Measurements from ENCODE around the gene MT3.

The MT3 gene

DNA sequence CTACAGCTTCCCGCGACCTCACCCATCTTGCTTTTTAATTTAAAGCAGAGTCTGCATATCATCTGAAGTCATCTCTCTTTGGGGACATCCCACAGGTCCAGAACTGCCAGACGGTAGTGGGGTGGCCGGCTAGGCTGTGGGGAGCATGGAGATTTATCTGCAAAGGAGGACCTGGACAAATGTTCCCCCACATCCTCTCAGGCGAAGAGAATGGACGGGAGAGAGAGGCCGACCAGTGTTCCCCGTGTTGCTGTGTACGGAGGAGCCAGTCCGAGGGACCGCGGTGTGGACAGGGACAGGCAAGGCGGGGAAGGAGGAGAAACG is 42.5 kb downstream of the MT3 start:
- no peak for DNase-seq

DNA sequence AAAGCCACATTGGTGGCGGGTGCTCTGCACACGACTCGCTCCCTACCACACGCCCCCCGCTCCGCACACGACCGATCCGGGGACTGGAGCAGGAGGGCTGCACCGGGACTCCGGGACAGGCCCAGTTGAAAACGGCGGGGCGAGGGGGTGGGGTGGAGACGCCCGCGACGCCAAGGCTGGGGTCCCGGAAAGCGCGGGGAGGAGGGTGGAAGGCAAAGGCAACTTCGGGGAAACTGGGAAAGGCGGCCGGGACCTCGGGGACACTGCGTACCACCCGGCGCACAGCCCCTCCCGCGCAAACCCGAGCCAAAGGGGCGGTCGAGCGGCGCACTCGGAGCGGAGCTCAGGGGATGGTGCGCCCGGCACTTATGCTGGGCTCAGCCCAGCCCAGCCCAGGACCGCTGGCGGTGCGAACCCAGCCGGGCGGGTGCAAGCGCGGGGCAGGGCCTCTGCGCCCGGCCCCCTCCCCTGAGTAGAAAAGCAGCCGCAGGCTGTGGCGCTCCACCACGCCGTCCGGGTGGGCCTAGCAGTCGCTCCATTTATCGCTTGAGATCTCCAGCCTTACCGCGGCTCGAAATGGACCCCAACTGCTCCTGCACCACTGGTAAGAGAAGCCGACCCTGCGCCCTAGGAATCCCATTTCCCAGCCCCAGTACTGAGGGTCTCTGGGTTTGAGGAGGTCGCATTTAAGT is 43.0 kb downstream of the MT3 start, which contains the start of gene MT1M:
TSS of gene MT1M (plus strand) at position 504 of the 692 bp plus-strand sequence. CDS start at position 577, 73 bp downstream.
- no peak for DNase-seq

DNA sequence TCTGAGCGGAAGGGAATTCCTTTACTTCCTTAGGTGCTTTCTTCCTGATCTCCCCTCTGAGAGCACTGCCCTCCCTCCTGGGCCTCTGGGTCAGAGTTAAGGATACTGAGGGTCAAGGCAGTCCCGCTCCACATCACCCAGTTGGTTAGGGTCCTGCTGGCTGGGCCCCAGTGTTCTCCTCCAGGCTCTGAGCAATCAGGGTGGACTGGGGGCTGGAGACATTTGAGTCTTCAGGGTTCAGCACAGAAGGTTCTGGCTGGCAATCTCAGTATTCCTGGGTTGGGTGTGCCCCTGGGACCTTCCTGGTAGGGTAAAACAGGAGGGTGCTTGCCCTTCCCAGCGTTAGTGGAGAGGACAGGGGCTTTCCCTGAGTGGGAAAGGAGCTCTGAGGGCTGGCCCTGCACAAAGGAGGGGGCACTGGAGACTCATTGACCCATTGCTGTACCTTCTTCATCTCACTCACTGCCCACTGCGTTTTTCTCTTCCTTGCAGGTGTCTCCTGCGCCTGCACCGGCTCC is 43.6 kb downstream of the MT3 start:
- DNase-seq: no peak

DNA sequence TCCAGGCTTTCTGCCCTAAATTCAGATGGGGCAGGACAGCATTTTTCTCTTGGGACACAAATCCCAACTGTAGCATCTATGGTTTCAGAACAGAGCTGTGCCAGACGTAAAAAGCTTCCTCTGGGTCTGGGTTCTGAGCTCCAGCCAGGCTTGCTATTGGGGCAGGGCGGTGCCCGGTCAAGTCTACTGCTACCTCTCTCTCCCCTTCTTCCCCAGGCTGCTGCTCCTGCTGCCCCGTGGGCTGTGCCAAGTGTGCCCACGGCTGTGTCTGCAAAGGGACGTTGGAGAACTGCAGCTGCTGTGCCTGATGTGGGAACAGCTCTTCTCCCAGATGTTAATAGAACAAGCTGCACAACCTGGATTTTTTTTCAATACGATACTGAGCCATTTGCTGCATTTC is 44.2 kb downstream of the MT3 start:
- DNase-seq: no peak

DNA sequence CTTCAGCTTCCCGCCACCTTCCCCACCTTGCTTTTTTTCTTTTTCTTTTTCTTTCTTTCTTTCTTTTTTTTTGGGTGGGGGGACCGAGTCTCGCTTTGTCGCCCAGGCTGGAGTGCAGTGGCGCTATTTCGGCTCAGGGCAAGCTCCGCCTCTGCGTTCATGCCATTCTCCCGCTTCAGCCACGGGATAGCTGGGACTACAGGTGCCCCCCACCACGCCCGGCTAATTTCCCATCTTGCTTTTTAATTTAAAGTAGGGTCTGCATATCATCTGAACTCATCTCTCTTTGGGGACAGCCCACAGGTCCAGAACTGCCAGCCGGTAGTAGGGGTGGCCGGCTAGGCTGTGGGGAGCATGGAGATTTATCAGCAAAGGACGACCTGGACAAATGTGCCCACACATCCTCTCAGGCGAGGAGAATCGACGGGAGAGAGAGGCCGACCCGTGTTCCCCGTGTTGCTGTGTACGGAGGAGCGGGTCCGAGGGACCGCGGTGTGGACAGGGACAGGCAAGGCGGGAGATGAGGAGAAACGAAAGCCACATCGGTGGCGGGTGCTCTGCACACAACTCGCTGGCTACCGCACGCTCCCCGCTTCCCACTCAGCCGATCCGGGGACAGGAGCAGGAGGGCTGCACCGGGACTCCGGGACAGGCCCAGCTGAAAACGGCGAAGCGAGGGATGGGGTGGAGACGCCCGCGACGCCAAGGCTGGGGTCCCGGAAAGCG is 45.5 kb downstream of the MT3 start:
- no peak for DNase-seq

DNA sequence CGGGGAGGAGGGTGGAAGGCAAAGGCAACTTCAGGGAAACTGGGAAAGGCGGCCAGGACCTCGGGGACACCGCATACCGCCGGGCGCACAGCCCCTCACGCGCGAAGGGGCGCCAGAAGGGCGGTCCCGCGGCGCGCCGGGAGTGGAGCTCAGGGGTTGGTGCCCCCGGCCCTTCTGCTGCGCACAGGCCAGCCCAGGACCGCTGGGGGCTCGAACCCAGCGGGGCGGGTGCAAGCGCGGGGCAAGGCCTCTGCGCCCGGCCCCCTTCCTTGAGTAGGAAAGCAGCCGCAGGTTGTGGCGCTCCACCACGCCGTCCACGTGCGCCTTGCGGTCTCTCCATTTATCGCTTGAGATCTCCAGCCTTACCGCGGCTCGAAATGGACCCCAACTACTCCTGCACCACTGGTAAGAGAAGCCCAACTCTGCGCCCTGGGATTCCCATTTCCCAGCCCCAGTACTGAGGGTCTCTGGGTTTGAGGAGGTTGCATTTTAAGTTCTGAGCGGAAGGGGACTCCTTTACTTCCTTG is 46.2 kb downstream of the MT3 start:
- no peak for DNase-seq

DNA sequence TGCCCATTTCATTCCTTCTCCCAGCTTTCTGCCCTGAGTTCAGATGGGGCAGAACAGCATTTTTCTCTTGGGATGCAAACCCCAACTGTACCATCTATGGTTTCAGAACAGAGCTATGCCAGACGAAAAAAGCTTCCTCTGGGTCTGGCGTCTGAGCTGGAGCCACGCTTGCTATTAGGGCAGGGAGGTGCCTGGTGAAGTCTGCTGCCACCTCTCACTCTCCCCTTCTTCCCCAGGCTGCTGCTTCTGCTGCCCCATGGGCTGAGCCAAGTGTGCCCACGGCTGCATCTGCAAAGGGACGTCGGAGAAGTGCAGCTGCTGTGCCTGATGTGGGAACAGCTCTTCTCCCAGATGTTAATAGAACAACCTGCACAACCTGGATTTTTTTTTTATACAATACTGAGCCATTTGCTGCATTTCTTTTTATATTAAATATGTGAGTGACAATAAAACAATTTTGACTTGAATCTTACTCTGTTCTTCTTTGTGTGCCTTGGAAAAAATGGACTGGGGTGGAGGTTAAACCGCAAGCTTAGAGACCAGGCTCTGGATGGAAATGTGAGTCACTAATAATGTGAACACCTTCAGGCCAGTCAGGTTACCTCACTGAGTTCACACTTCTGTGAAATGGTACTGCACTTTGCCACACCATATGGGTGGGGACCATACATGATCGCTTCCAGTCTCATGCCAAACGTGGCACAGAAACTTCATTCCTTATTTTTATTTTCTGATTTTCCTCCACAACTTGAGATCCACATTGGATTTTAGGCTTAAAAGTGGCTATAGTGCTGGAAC is 47.5 kb downstream of the MT3 start:
- no peak for DNase-seq

DNA sequence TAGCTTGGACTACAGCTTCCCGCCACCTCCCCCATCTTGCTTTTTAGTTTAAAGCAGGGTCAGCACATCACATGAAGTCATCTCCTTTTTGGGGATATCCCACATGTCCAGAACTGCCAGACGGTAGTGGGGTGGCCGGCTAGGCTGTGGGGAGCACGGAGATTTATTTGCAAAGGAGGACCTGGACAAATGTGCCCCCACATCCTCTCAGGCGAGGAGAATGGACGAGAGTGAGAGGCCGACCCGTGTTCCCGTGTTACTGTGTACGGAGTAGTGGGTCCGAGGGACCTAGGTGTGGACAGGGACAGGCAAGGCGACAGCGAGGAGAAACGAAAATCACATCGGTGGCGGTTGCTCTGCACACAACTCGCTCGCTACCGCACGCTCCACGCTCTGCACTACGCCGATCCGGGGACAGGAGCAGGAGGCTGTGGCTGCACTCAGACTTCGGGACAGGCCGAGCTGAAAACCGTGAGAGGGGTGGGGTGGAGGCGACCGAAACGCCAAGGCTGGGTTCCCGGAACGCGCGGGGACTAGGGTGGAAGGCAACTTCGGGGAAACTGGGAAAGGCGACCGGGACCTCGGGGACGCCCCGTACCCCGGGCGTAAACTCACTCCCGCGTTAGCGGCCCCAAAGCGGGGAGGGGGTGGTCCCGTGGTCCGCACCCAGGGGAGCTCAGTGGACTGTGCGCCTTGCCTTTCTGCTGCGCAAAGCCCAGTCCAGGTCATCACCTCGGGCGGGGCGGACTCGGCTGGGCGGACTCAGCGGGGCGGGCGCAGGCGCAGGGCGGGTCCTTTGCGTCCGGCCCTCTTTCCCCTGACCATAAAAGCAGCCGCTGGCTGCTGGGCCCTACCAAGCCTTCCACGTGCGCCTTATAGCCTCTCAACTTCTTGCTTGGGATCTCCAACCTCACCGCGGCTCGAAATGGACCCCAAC is 48.8 kb downstream of the MT3 start, which contains the start of gene MT1A:
TSS of gene MT1A (plus strand) at position 853 of the 937 bp plus-strand sequence. CDS start at position 926, 73 bp downstream.
- no peak for DNase-seq

DNA sequence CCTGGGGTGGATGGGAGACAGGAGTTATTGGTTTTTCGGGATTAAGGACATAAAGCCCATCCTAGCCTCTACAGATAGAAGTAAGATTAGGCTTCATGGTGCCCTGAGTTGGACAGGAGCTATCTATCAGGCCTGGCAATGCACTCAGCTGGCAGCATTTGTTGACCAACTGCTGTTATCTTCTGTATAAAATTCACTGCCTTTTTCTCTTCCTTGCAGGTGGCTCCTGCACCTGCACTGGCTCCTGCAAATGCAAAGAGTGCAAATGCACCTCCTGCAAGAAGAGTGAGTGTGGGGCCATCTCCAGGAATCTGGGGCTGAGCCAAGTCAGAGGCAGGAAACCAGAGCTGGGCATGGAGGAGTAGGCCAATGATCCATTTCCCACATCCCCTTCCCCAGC is 49.7 kb downstream of the MT3 start:
- DNase-seq: no peak

DNA sequence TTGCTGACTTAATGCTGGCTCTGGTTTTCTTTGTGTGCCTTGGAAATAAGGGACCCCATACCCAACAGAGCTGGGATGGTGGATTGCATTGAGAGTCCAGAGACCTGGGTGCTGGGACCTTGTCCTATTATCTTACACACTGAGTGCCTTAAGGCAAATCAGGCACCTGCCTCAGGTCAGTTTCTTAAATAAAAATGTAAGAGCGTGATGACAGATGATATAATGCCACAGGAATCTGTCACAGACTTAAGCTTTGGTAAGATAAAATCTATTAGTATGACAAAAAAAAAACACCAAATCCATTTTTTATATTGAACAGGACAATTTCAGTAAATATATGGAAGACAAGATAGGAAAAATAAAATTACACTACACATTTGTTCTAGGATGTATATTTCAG is 50.7 kb downstream of the MT3 start:
- DNase-seq: no peak

Measured in activated T-cell treated with anti-CD3 and anti-CD28 coated beads for 4 hours (primary cell).